ENCODE measurements around the gene MEGF8. TPM values are rescaled to one million over a fixed set of nuclear protein-coding genes. Genes with fewer than 3 reads are reported as not detected.

MEGF8 gene
- total and polyA plus RNA-seq, 9 of the 15 experiments (the other 6 are each of a cell fraction or from before 2014, with no cell fraction given): 0.28 to 13.1 (median 3.0) TPM

DNA sequence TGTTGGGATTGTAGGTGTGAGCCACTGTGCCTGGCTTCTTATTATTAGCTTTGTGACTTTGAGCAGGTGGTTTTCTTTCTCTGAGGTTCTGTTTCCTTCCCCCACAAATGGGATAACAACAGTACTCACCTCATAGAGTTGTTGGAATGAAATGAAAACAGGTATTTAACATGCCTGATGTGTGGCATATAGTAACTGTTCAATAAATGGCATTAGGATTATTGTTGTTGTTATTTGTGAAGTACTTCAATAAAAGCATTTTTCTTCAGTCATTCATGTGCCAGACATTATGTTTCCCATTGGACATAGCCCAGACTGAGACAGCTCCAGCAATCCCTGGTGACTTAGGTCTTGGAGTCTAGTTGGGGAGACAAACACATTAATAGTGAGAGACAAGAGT lies 1.5 kb downstream of the MEGF8 start:
- ATAC-seq (no peak), DNase-seq (ENCODE audit: extremely low read depth in 1 of 4, low spot score in 3 of 4) (no peak), FAIRE-seq (peak; percentile 15)
- Histone ChIP-seq H3K9me3 (replicated peaks; ENCODE audit: control insufficient read depth, insufficient read depth, low read depth, low read length) (no peaks in the 10 kb centered on the region), H3K27ac (ENCODE audit: extremely low read depth, low read depth, low read length) (no peak overlapping the region), H3K4me3 (no peak overlapping the region), H2AFZ (ENCODE audit: low read depth, low read length) (no peak overlapping the region), H3K79me2 (ENCODE audit: control insufficient read depth, insufficient read depth, low read length) (peaks cover 20% of the 10 kb centered on the region), H3K9me1 (ENCODE audit: control insufficient read depth, insufficient read depth, low read length) (no peaks in the 10 kb centered on the region), H3K36me3 (ENCODE audit: control insufficient read depth, insufficient read depth, low read length) (no peaks in the 10 kb centered on the region), H3K4me1 (replicated peaks in 1 of 2; ENCODE audit: control insufficient read depth in 2 of 2, insufficient read depth in 2 of 2, low read length in 2 of 2) (peaks cover 8 to 27% of the 10 kb centered on the region in 2 experiments; a peak in 4 of 5 replicates), H3K4me2 (ENCODE audit: insufficient read depth, low read length) (peak overlapping the region; percentile 87; the same call in 1 of the 2 replicates), H3K9ac (ENCODE audit: insufficient read depth in 1 of 2, low read depth in 2 of 2, low read length in 2 of 2) (peak overlapping the region in 1 of 2 experiments; percentile 49; a peak in 1 of 4 replicates), H4K20me1 (replicated peaks; ENCODE audit: control insufficient read depth, insufficient read depth, low read length) (no peaks in the 10 kb centered on the region; the same call in 1 of the 2 replicates), H3K27me3 (ENCODE audit: control insufficient read depth in 2 of 2, insufficient read depth in 2 of 2, low read length in 2 of 2) (no peaks in the 10 kb centered on the region)
- intact Hi-C loops (cut with micrococcal nuclease): loop anchor here (10.0 kb wide), 2 partner anchors 108 to 192 kb away; partner anchors contain the start of gene POU2F2
- ChIA-PET CTCF (ENCODE audit: low intra/inter-chr PET ratio) (no interaction called here), POLR2A (interaction anchor here (0.6 to 1.5 kb wide), 2 partner anchors 25 to 26 kb away, joined by 3 read pairs; partner anchors contain the start of genes PAFAH1B3 and PRR19)
- TF ChIP-seq ZNF695 (CRISPR knock-in tag; IDR thresholded peaks at IDR 0.05) (no peak), TBP (optimal IDR thresholded peaks at IDR 0.05; ENCODE audit: low read depth, low read length) (no peak), TRIM24 (IDR thresholded peaks at IDR 0.05) (no peak), RBM14 (IDR thresholded peaks at IDR 0.05; ENCODE audit: borderline replicate concordance, insufficient read depth, low read depth, low read length) (no peak), FOXJ2 (tag; IDR thresholded peaks at IDR 0.05) (no peak), ZBTB1 (CRISPR knock-in tag; IDR thresholded peaks at IDR 0.05; ENCODE audit: borderline replicate concordance, low read depth) (no peak), ZNF232 (CRISPR knock-in tag; IDR thresholded peaks at IDR 0.05) (no peak), PURB (CRISPR knock-in tag; IDR thresholded peaks at IDR 0.05; ENCODE audit: low read depth) (no peak), PTBP1 (IDR thresholded peaks at IDR 0.05; ENCODE audit: low read depth, low read length) (no peak), ARHGAP35 (IDR thresholded peaks at IDR 0.05; ENCODE audit: partially characterized antibody) (no peak), TARDBP (IDR thresholded peaks at IDR 0.05) (no peak), KDM4B (IDR thresholded peaks at IDR 0.05; ENCODE audit: borderline replicate concordance in 2 of 2, low read depth in 1 of 2) (no peak), TSHZ1 (CRISPR knock-in tag; IDR thresholded peaks at IDR 0.05) (no peak)
- TF ChIP-seq, protein P1, sequence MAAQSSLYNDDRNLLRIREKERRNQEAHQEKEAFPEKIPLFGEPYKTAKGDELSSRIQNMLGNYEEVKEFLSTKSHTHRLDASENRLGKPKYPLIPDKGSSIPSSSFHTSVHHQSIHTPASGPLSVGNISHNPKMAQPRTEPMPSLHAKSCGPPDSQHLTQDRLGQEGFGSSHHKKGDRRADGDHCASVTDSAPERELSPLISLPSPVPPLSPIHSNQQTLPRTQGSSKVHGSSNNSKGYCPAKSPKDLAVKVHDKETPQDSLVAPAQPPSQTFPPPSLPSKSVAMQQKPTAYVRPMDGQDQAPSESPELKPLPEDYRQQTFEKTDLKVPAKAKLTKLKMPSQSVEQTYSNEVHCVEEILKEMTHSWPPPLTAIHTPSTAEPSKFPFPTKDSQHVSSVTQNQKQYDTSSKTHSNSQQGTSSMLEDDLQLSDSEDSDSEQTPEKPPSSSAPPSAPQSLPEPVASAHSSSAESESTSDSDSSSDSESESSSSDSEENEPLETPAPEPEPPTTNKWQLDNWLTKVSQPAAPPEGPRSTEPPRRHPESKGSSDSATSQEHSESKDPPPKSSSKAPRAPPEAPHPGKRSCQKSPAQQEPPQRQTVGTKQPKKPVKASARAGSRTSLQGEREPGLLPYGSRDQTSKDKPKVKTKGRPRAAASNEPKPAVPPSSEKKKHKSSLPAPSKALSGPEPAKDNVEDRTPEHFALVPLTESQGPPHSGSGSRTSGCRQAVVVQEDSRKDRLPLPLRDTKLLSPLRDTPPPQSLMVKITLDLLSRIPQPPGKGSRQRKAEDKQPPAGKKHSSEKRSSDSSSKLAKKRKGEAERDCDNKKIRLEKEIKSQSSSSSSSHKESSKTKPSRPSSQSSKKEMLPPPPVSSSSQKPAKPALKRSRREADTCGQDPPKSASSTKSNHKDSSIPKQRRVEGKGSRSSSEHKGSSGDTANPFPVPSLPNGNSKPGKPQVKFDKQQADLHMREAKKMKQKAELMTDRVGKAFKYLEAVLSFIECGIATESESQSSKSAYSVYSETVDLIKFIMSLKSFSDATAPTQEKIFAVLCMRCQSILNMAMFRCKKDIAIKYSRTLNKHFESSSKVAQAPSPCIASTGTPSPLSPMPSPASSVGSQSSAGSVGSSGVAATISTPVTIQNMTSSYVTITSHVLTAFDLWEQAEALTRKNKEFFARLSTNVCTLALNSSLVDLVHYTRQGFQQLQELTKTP (IDR thresholded peaks at IDR 0.05; ENCODE audit: low read depth in 1 of 2, partially characterized antibody in 2 of 2): no peak
- in situ Hi-C loops (cut with MboI): loop anchor here (10.0 kb wide), 1 partner anchor 192 kb away; the partner anchor contains the start of gene POU2F2
- no TSS peak for BruUV-seq (replicated peaks)

Measured in K562 (cell line).